GM19240 (cell line): ENCODE measurements around the gene C10orf90.
"Not testable (repeated sequence)": the region's sequence is repeated elsewhere in the genome, so short reads cannot be mapped to it uniquely, and the experiment has no call there.

Experiments
- DNase-seq: peaks from one replicate; pipeline ENCODE4 v3.0.0; 2011; ENCODE audit warnings: low spot score; ENCODE audit not compliant: insufficient read length

The C10orf90 gene

GRCh38 chr10:126585249-126586017 is 85.1 kb downstream of the C10orf90 start:
- no peak for DNase-seq

- DNase-seq: no peak
These were observed 85.7 kb downstream of the C10orf90 start for GRCh38 chr10:126584836-126585235.

GRCh38 chr10:126583552-126584200 is 86.8 kb downstream of the C10orf90 start:
- DNase-seq: no peak

- DNase-seq: no peak
These were observed 88.8 kb downstream of the C10orf90 start for GRCh38 chr10:126581648-126582046.

DNA sequence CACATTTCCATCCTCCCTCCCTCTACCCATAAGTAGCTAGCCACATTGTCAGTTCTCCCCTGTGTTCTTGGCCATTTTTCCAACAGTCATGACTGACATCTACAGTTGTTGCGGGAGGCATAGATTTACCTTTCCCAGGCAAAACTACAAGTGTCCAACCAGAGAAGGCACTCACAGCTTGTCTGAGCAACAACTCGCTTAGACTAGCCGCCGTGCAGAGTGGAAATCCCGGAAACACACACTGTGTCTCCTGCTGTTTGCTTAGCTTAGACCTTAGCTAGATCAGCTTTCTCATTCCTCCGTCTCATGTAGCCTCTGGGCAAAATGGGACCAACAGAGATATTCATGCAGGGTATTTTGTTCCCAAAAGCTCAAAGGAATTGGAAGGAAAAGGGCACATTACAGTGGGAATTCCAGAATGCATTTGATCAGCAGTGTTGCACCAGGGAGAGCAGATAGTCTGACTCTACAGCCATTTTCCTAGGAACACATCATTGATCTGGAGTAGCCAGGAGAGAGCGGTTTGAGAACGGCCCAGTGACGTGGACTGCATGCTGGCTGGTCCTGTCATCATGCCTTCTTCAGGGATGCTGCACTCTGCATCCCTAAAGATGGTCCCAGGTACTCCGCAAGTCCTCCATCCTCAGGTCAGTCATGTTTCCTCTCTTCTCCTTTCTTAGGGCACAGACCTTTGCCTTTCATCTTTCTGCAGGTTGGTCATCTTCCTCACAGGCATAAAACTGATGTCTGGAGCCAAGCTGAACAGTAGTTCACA is 89.4 kb downstream of the C10orf90 start:
- no peak for DNase-seq

- no peak for DNase-seq
These were observed 94.2 kb downstream of the C10orf90 start for GRCh38 chr10:126576336-126576735.

DNA sequence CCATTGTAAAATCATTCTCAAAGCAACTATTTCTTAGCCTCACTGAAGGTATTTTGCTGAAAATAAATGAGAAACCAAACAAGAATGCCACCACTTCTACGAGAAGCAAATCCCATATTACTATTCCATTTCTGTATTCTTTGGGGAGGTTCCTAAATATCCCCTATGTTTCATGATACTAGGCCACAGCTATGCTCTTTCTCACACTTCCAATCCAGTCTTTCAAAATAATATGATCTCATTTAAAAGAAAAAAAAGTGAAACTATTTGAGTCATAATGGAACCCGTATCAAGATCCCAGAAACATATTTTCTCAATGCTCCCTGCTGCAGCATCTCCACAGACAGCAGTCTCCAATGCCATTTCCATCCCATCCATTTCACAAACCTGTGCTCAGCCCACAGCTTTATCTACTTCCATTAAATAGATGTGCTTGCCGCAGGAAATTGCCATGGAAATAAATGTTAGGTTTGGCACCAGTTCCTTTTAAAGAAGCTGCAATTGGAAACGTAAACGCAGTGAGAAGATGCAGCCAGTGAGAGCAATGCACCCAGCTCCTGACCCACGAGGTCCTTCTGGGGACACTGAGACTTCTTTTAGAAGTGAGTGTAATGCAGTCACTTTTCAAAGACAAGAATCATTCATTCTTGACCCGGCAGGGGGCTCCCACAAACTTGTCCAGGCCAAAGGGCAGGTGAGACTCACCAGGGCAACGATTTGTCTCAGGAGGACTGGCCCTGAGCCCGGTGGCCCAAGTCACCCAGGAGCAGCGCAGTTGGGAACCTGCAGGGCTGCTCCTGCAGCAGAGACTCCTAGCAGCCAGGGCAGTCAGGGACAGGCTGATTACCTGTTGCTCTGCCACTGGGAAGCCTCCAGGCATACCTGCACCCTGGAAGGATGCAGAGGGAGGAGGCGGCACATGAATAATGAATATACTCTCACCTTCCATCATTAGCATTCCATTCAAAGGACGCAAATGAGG is 99.6 kb downstream of the C10orf90 start:
- no peak for DNase-seq

DNA sequence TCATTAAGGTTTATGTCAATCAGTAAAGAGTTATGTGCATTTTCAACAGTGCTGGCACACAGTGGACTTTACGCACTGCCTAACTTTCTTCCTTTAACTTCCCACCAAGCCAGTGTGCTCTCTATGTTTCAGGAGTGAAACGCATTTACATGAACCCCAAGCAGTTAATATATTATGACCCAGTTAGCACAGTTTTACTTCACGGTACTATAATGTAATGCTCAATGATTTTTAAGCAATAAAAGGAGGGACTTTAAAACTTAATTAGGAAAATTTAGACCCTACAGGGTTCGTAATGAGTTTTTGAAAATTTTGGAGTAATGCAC is 100.3 kb downstream of the C10orf90 start:
- DNase-seq: no peak

DNA sequence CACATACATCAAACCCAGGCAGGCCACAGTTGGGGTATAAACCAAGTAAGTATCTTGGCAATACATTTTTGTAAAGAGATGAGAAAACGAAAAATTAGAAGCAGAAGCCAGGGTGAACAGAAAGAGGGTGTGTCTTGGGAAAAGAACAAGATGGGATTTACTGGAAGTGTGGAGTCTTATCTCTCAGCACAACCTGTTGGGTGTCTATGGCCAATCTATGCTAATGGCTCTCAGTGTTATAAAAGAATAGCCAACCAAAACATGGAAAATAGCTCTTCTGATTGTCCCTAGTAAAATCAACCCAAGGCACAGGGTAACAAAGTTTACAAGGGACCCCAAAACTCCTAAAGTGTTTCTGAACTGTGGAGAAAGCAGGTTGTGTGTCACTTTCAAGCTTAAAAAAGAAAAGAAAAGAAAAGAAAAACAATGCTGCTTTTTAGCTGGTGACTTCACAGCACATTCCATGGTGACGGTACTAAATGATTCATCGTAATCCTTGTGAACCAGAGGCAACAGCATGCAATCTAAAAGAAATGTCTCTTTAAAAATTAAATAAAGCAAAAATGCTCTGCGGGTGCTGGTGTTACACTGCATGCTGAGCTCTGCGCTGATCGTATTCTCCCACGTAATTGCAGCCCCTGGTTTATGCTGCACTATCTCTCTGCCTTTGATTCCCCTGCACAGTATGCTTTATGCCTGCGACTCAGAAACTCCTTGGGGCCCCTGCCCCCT is 100.8 kb downstream of the C10orf90 start:
- DNase-seq: no peak

GRCh38 chr10:126568809-126569385 is 101.6 kb downstream of the C10orf90 start:
- no peak for DNase-seq

DNA sequence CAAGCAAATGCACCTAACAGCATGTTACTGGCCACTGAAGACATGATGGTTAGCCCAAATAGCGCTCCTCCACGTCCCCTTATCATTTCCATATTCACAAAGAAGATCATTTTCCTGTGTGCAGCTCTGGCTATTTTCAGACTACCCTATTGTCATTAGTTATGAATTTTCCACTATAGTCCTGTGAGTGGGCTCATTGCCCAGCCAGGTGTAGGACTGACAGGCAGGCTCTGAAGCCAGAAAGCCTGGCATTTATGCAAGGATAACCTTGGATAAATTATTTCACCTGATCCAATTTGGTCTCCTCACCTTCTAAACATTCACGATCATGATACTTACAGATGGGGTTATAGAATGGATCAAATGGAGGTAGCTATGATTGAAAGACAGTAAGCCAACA is 104.6 kb downstream of the C10orf90 start:
- no peak for DNase-seq

DNA sequence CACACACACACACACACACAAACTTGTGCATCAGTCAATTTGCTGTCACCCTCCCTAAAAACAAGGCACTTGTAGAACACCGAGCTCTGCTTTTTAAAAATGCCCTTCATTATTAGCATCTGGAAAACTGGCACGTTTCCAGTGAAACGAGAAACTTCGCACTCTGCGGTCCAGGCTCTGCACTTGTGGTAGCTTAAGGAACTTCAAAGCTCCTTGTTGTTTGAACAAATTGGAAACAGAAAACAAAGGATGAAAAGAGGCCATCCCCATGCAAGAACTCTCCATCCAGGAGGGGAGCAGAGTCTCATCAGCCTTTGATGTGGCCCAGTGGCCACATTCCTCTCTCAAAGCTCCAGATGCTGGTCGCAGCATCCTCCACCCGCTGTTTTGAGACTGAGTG is 105.1 kb downstream of the C10orf90 start:
- no peak for DNase-seq

- no peak for DNase-seq
These were observed 106.1 kb downstream of the C10orf90 start for GRCh38 chr10:126564326-126564888.

- DNase-seq: no peak
These were observed 107.1 kb downstream of the C10orf90 start for GRCh38 chr10:126563361-126563760.

DNA sequence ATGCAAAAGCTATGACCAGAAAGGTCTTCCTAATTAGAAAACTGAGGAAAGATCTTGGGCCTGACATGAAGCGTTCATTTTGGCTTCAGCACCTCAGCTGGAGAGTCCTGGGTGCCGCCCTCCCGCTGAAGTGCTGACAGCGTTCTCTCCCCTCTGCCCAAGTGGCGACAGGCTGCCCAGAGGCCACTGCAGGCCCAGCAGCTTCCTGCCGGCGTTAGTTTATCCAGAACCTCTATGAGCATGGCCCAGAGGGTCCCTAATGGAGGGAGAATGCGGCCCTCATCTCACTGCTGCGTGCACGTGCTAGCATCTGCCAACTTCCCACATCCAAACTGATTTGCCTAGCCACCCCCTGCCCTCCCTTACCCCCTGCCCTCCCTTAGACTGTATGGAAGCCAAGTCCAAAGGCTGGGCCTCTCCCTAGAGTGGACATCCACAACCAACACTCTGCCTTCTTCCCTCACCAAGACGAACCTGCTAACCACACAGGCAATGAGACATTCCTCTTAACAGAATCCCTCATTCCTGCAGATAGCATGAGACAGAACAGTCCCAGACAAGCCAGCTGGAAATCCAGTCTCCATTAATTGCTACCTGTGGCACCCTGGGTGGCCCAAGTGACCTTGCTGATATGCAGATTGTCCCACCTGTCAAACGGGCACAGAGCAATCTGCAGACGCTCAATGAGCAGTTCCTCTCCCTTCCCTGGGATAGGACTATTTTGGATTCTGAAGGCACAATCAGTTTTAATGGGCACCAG is 108.4 kb downstream of the C10orf90 start:
- no peak for DNase-seq

- no peak for DNase-seq
These were observed 109.1 kb downstream of the C10orf90 start for GRCh38 chr10:126561294-126561920.

GRCh38 chr10:126558881-126559280 is 111.6 kb downstream of the C10orf90 start:
- no peak for DNase-seq

DNA sequence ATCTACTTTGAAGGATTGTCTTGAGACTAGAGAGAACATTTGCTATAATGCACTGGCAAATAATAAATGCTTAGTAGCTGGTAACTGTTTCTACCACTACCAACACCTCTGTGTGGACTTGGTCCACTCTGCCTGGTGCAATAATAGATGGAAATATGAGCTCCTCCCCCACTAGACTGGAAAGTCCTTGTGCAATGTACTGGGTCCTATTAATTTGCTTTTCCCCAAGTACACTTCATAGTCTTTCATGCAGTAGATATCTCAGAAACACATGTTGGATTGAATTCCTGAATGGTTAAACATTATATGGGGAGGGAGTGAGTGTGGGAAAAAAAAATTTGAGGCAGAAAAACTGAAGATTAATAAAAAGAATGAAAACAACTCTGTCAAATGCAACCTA is 119.3 kb downstream of the C10orf90 start:
- DNase-seq: no peak

DNA sequence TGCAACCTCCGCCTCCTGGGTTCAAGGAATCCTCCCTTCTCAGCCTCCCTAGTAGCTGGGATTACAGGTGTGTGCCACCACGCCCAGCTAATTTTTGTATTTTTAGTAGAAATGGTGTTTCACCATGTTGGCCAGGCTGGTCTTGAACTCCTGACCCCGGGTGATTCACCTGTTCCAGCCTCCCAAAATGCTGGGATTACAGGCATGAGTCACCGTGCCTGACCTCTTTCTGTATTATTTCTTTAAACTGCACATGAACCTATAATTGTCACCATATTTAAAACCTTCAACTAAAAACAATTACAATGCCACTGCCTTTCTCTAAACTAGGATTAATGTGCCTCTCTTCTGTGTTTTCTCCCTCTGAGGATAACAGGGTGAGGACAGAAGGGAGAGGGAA is 119.9 kb downstream of the C10orf90 start:
- not testable (repeated sequence) for DNase-seq
